ENCODE data around the gene EPHX1.

Gene EPHX1

GRCh38 chr1:225866061-225866837 lies 56.3 kb downstream of the EPHX1 start:
- DNase-seq = peak; percentile 56 to 81

- DNase-seq = no peak
Observed at GRCh38 chr1:225866981-225867380, 57.1 kb downstream of the EPHX1 start.

- no peak for DNase-seq
Observed at GRCh38 chr1:225868631-225869330, 58.9 kb downstream of the EPHX1 start.

- DNase-seq = no peak
Observed at GRCh38 chr1:225870911-225871310, 61.0 kb downstream of the EPHX1 start.

- DNase-seq = no peak
Observed at GRCh38 chr1:225871359-225872074, 61.6 kb downstream of the EPHX1 start.

- DNase-seq = no peak
Observed at GRCh38 chr1:225872075-225872430, 62.1 kb downstream of the EPHX1 start.

- no peak for DNase-seq
Observed at GRCh38 chr1:225873281-225873850, 63.4 kb downstream of the EPHX1 start.

GRCh38 chr1:225874431-225874830 lies 64.5 kb downstream of the EPHX1 start:
- no peak for DNase-seq

- DNase-seq = no peak
Observed at GRCh38 chr1:225875044-225875815, 65.3 kb downstream of the EPHX1 start.

GRCh38 chr1:225876900-225877510 lies 67.1 kb downstream of the EPHX1 start:
- no peak for DNase-seq

GRCh38 chr1:225877580-225877979 lies 67.7 kb downstream of the EPHX1 start:
- peak in 1 of 2 experiments; percentile 21 for DNase-seq

GRCh38 chr1:225878282-225878681 lies 68.4 kb downstream of the EPHX1 start:
- DNase-seq = no peak

GRCh38 chr1:225879521-225880221 lies 69.7 kb downstream of the EPHX1 start:
- DNase-seq = no peak

- no peak for DNase-seq
Observed at GRCh38 chr1:225880222-225880588, 70.3 kb downstream of the EPHX1 start.

- no peak for DNase-seq
Observed at GRCh38 chr1:225880636-225881035, 70.7 kb downstream of the EPHX1 start.

- DNase-seq = peak; percentile 17 to 30
Observed at GRCh38 chr1:225881081-225881958, 71.4 kb downstream of the EPHX1 start.

GRCh38 chr1:225881959-225882693 lies 72.2 kb downstream of the EPHX1 start, which contains the start of gene TMEM63A:
TMEM63A (minus strand) TSS chr1:225882380; CDS start chr1:225877580, 4,800 bp downstream.
- peak; percentile 82 to 83 for DNase-seq

GRCh38 chr1:225882694-225883615 lies 73.0 kb downstream of the EPHX1 start:
- peak; percentile 32 to 48 for DNase-seq

Measured in stimulated activated CD4-positive, alpha-beta T cell treated with anti-CD3 and anti-CD28 coated beads, Interleukin-4, amount 100 ng/mL, for 4 hours (primary cell).